Transverse colon (tissue), 4 donors: ENCODE measurements around the gene NTRK2. TPM values are rescaled to one million over a fixed set of nuclear protein-coding genes. Genes with fewer than 3 reads are reported as not detected.

Source experiments
- DNase-seq: peaks from one replicate; pipeline ENCODE4 v3.0.0-alpha.2; 2019
- H3K27ac ChIP-seq, 4 donors: fragments of 200-600 bp; sonication (generic); 2 replicates each; pipeline ENCODE4 v1.5.1; 2016 to 2018; ENCODE audit warnings: inconsistent platforms in 4 of 4
- H3K27me3 ChIP-seq: fragments of 200-600 bp; sonication (generic); 2 replicates; pipeline ENCODE4 v1.5.1; 2017; ENCODE audit warnings: inconsistent platforms
- H3K36me3 ChIP-seq, 4 donors: fragments of 200-600 bp; sonication (generic); 2 replicates each; pipeline ENCODE4 v1.5.1; 2017 to 2019; ENCODE audit warnings: inconsistent platforms in 4 of 4
- H3K4me1 ChIP-seq, 4 donors: fragments of 200-600 bp; sonication (generic); 2 replicates each; pipeline ENCODE4 v1.5.1; 2017 to 2020; ENCODE audit warnings: inconsistent platforms in 4 of 4
- H3K4me3 ChIP-seq, 4 donors: fragments of 200-600 bp; sonication (generic); 1 replicate in 1 of 4; 2 replicates in 3 of 4; pipeline versions ENCODE4 v1.5.1 to v1.6.1; 2017 to 2019; ENCODE audit warnings: inconsistent platforms in 4 of 4
- H3K9me3 ChIP-seq, 2 donors: fragments of 200-600 bp; sonication (generic); 2 replicates each; pipeline ENCODE4 v1.5.1; 2017 to 2019; ENCODE audit warnings: inconsistent platforms in 2 of 2
- EP300 ChIP-seq: sonication (generic); formaldehyde crosslinking; IDR thresholded peaks from one replicate; pipeline ENCODE4 v1.6.1; 2017; ENCODE audit warnings: antibody characterized with exemption, low read depth
- POLR2A ChIP-seq: fragments of 450-650 bp; IDR thresholded peaks from one replicate; pipeline ENCODE4 v1.6.1; 2016; ENCODE audit warnings: antibody characterized with exemption, mild to moderate bottlenecking, moderate library complexity
- POLR2AphosphoS5 ChIP-seq, 3 donors: sonication (generic); formaldehyde crosslinking; IDR thresholded peaks; one replicate each; pipeline ENCODE4 v1.6.1; 2016; ENCODE audit warnings: antibody characterized with exemption in 3 of 3
- WGBS, 2 donors: methylation state at CpG; one replicate each; pipeline ENCODE4 v1.1.5; 2018; ENCODE audit warnings: low coverage in 1 of 2; 5-methylcytosine and 5-hydroxymethylcytosine counted together
- in situ Hi-C, 4 donors: fragments of 200-750 bp; cut with MboI; loops; one replicate each; pipeline versions ENCODE4 v1.15.0 to v1.15.1; 2017; ENCODE audit warnings: low sequenced_read_pairs in 3 of 4, low pct_ligation_motif_present in 1 of 4, low pct_unique_long_range_greater_than_20kb in 1 of 4
- intact Hi-C: fragments of 100-400 bp; cut with DNase I; formaldehyde crosslinking; loops from one replicate; pipeline ENCODE4 v1.15.1; 2023; ENCODE audit warnings: low total_unique reads
- total RNA-seq, 4 donors: library from RNA; depleted of rRNA; stranded (reverse); fragments of >200 nt; gene quantifications; one replicate each; pipeline ENCODE4 v1.1.0, GENCODE V29; 2016
- TF ChIP-seq, protein P1 (sequence below), 5 experiments: fragments of 200-600 bp in 3 of 5; fragments of 450-650 bp in 2 of 5; sonication (generic) in 3 of 5; IDR thresholded peaks; 1 replicate in 2 of 5; 2 replicates in 3 of 5; pipeline ENCODE4 v1.5.1; 2016 to 2017; ENCODE audit warnings: antibody characterized with exemption in 5 of 5, inconsistent platforms in 3 of 5, mild to moderate bottlenecking in 2 of 5, moderate library complexity in 1 of 5

The NTRK2 gene
- total RNA-seq, 4 donors from 2014 or later: 2.2 to 10.1 (median 6.4) TPM

DNA sequence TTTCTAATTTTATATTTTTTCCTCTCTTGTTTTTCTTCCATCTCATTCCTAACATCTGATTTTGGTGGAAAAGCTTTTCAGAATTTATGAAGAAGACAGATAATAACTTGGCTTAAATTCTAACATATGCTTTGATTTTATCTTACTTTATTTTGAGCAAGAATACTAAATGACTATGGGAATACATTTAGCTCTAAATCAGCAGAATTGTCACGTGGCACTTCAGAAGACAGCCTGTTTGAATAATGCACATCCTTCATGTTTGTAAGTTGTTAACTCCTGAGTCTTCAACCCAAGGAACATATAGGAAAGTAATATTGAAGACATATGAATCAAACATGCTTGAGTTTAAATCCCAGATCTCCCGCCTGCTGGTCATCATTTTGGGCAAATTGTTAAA, 90.3 kb downstream of the NTRK2 start:
- WGBS, 2 donors: 76 to 81% methylated on average over 2 of the region's 2 CpGs
- Histone ChIP-seq H3K4me3 (no peak overlapping the region), H3K9me3 (no peaks in the 10 kb centered on the region), H3K4me1 (peaks cover 0 to 5% (median 4%) of the 10 kb centered on the region in 4 donors), H3K27ac (no peak overlapping the region), H3K36me3 (no peaks in the 10 kb centered on the region), H3K27me3 (no peaks in the 10 kb centered on the region)
- intact Hi-C loops: no loop called here
- TF ChIP-seq, protein P1, sequence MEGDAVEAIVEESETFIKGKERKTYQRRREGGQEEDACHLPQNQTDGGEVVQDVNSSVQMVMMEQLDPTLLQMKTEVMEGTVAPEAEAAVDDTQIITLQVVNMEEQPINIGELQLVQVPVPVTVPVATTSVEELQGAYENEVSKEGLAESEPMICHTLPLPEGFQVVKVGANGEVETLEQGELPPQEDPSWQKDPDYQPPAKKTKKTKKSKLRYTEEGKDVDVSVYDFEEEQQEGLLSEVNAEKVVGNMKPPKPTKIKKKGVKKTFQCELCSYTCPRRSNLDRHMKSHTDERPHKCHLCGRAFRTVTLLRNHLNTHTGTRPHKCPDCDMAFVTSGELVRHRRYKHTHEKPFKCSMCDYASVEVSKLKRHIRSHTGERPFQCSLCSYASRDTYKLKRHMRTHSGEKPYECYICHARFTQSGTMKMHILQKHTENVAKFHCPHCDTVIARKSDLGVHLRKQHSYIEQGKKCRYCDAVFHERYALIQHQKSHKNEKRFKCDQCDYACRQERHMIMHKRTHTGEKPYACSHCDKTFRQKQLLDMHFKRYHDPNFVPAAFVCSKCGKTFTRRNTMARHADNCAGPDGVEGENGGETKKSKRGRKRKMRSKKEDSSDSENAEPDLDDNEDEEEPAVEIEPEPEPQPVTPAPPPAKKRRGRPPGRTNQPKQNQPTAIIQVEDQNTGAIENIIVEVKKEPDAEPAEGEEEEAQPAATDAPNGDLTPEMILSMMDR (IDR thresholded peaks at IDR 0.05): no peak
- TF ChIP-seq EP300 (no peak), POLR2A (no peak), POLR2AphosphoS5 (IDR thresholded peaks at IDR 0.05) (no peak)
- in situ Hi-C loops: no loop called here
- DNase-seq: no peak

DNA sequence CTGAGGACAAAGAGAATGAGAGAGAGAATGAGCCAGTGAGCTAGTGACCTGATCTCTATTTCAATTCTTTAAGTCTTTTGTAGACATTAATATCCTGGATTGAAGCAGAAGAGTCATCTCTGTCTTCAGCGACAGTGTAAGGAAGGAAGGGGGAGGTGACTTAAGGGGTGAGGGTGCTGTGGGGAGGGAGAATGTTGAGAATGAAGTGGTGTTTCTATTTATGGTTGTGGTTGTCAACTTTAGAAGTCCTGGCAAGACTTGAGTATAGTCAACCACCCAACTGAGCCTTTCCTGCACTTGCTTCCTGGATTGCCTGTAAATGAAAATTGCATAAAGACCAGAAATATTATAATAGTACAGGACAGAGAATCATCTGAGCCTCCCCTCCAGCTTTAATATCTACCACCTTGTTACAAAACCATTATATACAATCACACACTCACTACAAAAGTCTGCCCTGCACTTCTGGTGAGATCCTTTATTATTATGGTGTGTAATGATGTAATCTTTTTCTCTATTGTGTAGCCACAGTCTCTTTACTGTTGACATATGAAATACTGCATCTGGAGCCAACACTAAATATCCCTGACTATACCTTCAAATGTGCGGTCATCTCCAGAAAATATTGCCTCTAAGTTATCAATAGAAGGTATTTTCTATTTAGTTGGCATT, 91.7 kb downstream of the NTRK2 start:
- Histone ChIP-seq H3K4me1 (peaks cover 0 to 5% (median 4%) of the 10 kb centered on the region in 4 donors), H3K9me3 (no peaks in the 10 kb centered on the region), H3K27me3 (no peaks in the 10 kb centered on the region), H3K36me3 (no peaks in the 10 kb centered on the region), H3K27ac (no peak overlapping the region), H3K4me3 (no peak overlapping the region)
- in situ Hi-C loops: no loop called here
- WGBS, 2 donors: 65 to 82% methylated on average over 2 of the region's 2 CpGs
- no peak for DNase-seq
- intact Hi-C loops: no loop called here
- TF ChIP-seq, protein P1 (IDR thresholded peaks at IDR 0.05): no peak
- TF ChIP-seq POLR2AphosphoS5 (IDR thresholded peaks at IDR 0.05): no peak
- no peak for TF ChIP-seq POLR2A
- no peak for TF ChIP-seq EP300

DNA sequence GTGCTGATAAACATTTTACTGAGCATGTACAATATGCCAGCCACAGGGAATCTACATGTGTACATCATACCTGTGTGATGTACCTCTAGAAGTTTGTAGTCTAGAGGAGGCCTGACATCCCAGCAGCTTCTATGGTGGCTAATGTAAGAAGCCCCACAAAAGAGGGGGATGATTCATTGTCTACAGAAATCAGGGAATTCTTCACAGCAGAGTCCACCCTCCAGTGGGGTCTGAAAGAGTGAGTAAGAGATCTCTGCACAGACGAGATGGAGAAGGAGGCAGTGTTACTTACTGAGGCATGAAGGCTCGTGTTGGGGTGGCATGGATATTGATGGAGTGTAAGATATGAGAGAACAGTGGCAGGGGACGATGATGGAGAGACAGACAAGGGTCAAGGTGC, 103.0 kb downstream of the NTRK2 start:
- Histone ChIP-seq H3K4me3 (no peak overlapping the region), H3K27ac (no peak overlapping the region), H3K4me1 (peaks cover 0 to 21% (median 4%) of the 10 kb centered on the region in 4 donors), H3K36me3 (no peaks in the 10 kb centered on the region), H3K9me3 (no peaks in the 10 kb centered on the region), H3K27me3 (no peaks in the 10 kb centered on the region)
- in situ Hi-C loops (no loop called here), intact Hi-C loops (no loop called here)
- WGBS, 2 donors: 82 to 93% methylated on average over 3 of the region's 3 CpGs
- DNase-seq: no peak
- TF ChIP-seq POLR2AphosphoS5 (IDR thresholded peaks at IDR 0.05) (no peak), POLR2A (no peak), EP300 (no peak)
- TF ChIP-seq, protein P1 (IDR thresholded peaks at IDR 0.05): no peak

GRCh38 chr9:84773022-84773421, 103.5 kb downstream of the NTRK2 start:
- H3K27ac ChIP-seq: no peak overlapping the region
- no peaks in the 10 kb centered on the region for H3K36me3 ChIP-seq
- intact Hi-C loops: no loop called here
- H3K4me3 ChIP-seq: no peak overlapping the region
- H3K4me1 ChIP-seq: peaks cover 0 to 21% (median 4%) of the 10 kb centered on the region in 4 donors
- in situ Hi-C loops: no loop called here
- H3K9me3 ChIP-seq: no peaks in the 10 kb centered on the region
- DNase-seq: no peak
- no peaks in the 10 kb centered on the region for H3K27me3 ChIP-seq
- TF ChIP-seq POLR2AphosphoS5 (IDR thresholded peaks at IDR 0.05) (no peak), POLR2A (no peak), EP300 (no peak)
- TF ChIP-seq, protein P1 (IDR thresholded peaks at IDR 0.05): no peak
